Cardiac fibroblast (primary cell): ENCODE data around the gene CLDN24.
A peak's percentile ranks its signal among the peaks of the same experiment; 100 is the strongest.

Experiments used
- DNase-seq, 2 donors: peaks; one replicate each; pipeline versions ENCODE4 v3.0.0 to v3.0.0-alpha.2; 2010; ENCODE audit warnings: low read depth in 2 of 2
- H3K4me3 ChIP-seq, 2 donors: replicated peaks in 1 of 2; 1 replicate in 1 of 2; 2 replicates in 1 of 2; pipeline ENCODE4 v1.5.1; 2011; ENCODE audit warnings: low read depth in 2 of 2, low read length in 2 of 2, mild to moderate bottlenecking in 2 of 2, moderate library complexity in 1 of 2
- CTCF ChIP-seq: IDR thresholded peaks from one replicate; pipeline ENCODE4 v1.5.1; 2011; ENCODE audit warnings: low read depth, mild to moderate bottlenecking, low read length, inconsistent platforms

The CLDN24 gene

DNA sequence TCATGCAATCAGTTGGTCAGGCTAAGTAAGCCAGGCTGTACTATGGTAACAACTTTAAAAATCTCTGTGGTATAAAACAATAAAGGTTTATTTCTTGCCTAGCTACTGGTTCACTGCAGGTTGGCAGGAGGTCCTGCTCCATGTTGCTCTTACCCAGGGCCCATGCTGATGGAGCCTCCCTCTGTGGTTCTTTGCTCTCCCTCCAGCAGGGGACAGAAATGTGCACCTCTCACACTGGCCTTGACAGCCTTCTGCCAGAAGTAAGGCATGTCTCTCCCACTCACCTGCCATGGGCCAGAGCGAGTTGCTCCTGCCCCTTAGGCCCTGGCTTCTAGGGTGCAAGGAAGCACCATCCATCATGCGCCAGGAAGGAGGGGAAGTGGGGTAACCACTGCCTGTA, 33.3 kb downstream of the CLDN24 start:
- no peak overlapping the region for H3K4me3 ChIP-seq
- no peak for DNase-seq
- TF ChIP-seq CTCF = peak; percentile 10

DNA sequence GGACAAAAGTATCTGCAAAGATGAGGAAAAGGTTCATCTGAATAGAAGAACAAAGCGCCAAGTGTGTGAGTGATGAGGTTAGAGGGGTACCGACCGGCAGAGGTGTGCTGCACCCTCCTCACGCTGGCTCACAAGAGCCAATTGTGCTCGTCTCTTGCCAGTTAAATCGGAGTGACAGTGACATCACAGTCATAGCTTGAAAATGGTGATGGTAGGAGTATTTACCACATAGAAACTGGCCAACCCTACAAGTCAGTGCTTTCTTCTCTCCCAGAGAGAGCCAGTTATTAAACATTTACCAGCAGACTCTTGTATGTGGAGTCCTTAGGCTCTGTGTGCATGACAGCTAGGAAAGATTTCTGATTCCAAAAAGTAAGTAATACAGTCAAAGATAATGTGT, 34.5 kb downstream of the CLDN24 start:
- TF ChIP-seq CTCF = no peak
- DNase-seq = no peak
- H3K4me3 ChIP-seq = no peak overlapping the region

DNA sequence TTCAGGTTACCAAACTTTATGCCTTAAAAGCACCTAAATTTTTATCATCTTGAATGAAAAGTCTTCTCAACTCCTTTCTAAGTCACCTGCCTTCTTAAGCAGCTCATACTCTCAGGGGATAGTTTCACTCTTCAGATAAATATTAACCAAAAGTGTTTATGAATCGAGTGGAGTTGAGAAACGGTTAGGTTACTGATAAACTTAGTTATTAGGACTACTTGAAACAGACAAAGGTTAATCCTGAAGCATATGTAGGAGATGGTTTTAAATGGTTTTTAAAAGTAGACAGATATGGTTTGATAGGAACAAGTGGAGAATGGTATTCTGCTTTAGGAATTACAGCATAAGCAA, 34.9 kb downstream of the CLDN24 start:
- TF ChIP-seq CTCF = no peak

GRCh38 chr4:183286590-183287308, 35.5 kb downstream of the CLDN24 start:
- no peak for TF ChIP-seq CTCF
- no peak for DNase-seq

More for the DNA sequence above, 34.9 kb downstream of the CLDN24 start:
- no peak overlapping the region for H3K4me3 ChIP-seq
- DNase-seq = no peak

GRCh38 chr4:183285886-183286285, 36.3 kb downstream of the CLDN24 start:
- no peak overlapping the region for H3K4me3 ChIP-seq
- no peak for TF ChIP-seq CTCF
- no peak for DNase-seq

More at GRCh38 chr4:183286590-183287308, 35.5 kb downstream of the CLDN24 start:
- H3K4me3 ChIP-seq = no peak overlapping the region

GRCh38 chr4:183284965-183285364, 37.3 kb downstream of the CLDN24 start:
- no peak for TF ChIP-seq CTCF
- peak in 1 of 2 donors; percentile 27 for DNase-seq
- H3K4me3 ChIP-seq = no peak overlapping the region
